Mesendoderm (in vitro differentiated cells): ENCODE results near the gene RXYLT1. TPM values are rescaled to one million over a fixed set of nuclear protein-coding genes. Genes with fewer than 3 reads are reported as not detected.

ENCODE experiments used
- DNase-seq: peaks from one replicate; pipeline ENCODE4 v3.0.0; 2013
- H2AK5ac ChIP-seq: 2 replicates; pipeline ENCODE4 v1.6.1; 2013; ENCODE audit warnings: low read length, inconsistent platforms
- H2BK120ac ChIP-seq: 2 replicates; pipeline ENCODE4 v1.6.1; 2013; ENCODE audit warnings: low read depth, mild to moderate bottlenecking, low read length, moderate library complexity, mixed read lengths
- H2BK15ac ChIP-seq: replicated peaks from 2 replicates; pipeline ENCODE4 v1.6.1; 2013; ENCODE audit warnings: low read depth, mild to moderate bottlenecking, moderate library complexity
- H2BK5ac ChIP-seq: 2 replicates; pipeline ENCODE4 v1.6.1; 2013; ENCODE audit warnings: low read length, inconsistent platforms
- H3K18ac ChIP-seq: 2 replicates; pipeline ENCODE4 v1.6.1; 2013; ENCODE audit warnings: mild to moderate bottlenecking, low read length, mixed read lengths
- H3K23ac ChIP-seq: one replicate; pipeline ENCODE4 v1.6.1; 2013; ENCODE audit warnings: low read length
- H3K27ac ChIP-seq: 2 replicates; pipeline ENCODE4 v1.5.1; 2013; ENCODE audit warnings: low read depth, mild to moderate bottlenecking, inconsistent platforms, low read length, moderate library complexity
- H3K27me3 ChIP-seq: 2 replicates; pipeline ENCODE4 v1.6.1; 2013; ENCODE audit warnings: low read length, control low read depth, mild to moderate bottlenecking, inconsistent platforms; ENCODE audit not compliant: insufficient read depth, poor library complexity
- H3K36me3 ChIP-seq: 2 replicates; pipeline ENCODE4 v1.6.1; 2013; ENCODE audit warnings: low read length, inconsistent platforms; ENCODE audit not compliant: control insufficient read depth, insufficient read depth
- H3K4ac ChIP-seq: one replicate; pipeline ENCODE4 v1.6.1; 2013; ENCODE audit warnings: low read depth, mild to moderate bottlenecking, low read length, moderate library complexity
- H3K4me1 ChIP-seq: 2 replicates; pipeline ENCODE4 v1.6.1; 2013; ENCODE audit warnings: low read depth, low read length, inconsistent platforms; ENCODE audit not compliant: control insufficient read depth
- H3K4me2 ChIP-seq: 2 replicates; pipeline ENCODE4 v1.6.1; 2013; ENCODE audit warnings: low read length
- H3K4me3 ChIP-seq: 2 replicates; pipeline ENCODE4 v1.5.1; 2013; ENCODE audit warnings: mild to moderate bottlenecking, low read length
- H3K56ac ChIP-seq: one replicate; pipeline ENCODE4 v1.6.1; 2013; ENCODE audit warnings: low read length
- H3K79me1 ChIP-seq: 2 replicates; pipeline ENCODE4 v1.6.1; 2013; ENCODE audit warnings: low read length, inconsistent platforms
- H3K79me2 ChIP-seq: 2 replicates; pipeline ENCODE4 v1.6.1; 2013; ENCODE audit warnings: mild to moderate bottlenecking, low read length; ENCODE audit not compliant: control insufficient read depth, insufficient read depth
- H3K9ac ChIP-seq: 2 replicates; pipeline ENCODE4 v1.6.1; 2013; ENCODE audit warnings: low read length, inconsistent platforms
- H4K5ac ChIP-seq: one replicate; pipeline ENCODE4 v1.6.1; 2013; ENCODE audit warnings: low read length
- H4K8ac ChIP-seq: one replicate; pipeline ENCODE4 v1.6.1; 2013; ENCODE audit warnings: low read depth, mild to moderate bottlenecking, control low read depth, low read length, moderate library complexity
- WGBS: extraction: QIAGEN DNeasy Blood & Tissue Kit; methylation state at CpG from one replicate; pipeline ENCODE4 v1.1.7; 2013; ENCODE audit warnings: low lambda C conversion rate, missing lambda C conversion rate; ENCODE audit not compliant: insufficient coverage; ENCODE audit errors: extremely low coverage; 5-methylcytosine and 5-hydroxymethylcytosine counted together
- small RNA-seq: library from polyadenylated mRNA; stranded (forward); fragments of <200 nt; extraction: miRNeasy Mini kit (QIAGEN cat#:217004); gene quantifications from one replicate; pipeline ENCODE3, GENCODE V24; 2013; ENCODE audit not compliant: insufficient read depth

The RXYLT1 gene

DNA sequence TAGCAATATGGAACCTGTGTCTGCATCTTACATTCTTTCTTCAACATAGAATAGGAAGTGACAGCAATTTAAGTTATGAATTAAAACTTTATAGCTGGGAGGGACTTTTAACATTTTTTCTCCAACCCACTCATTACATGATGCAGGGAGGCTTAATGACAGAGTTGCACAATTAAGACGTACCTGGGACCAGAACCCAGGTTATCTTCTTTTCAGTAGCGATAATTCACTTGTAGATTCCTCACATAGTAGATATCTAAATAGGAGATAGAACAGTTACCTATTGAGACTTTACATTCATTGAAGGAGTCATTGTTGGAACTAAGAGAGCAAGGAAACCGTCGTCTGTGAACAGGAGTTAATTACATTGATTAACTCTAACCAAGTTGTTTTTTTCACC, 69.9 kb downstream of the RXYLT1 start:
- Histone ChIP-seq H3K36me3 (no peaks in the 10 kb centered on the region), H2BK15ac (no peak overlapping the region), H3K4me1 (peaks cover 7% of the 10 kb centered on the region), H3K18ac (no peak overlapping the region), H3K79me1 (peaks cover 10% of the 10 kb centered on the region), H4K5ac (no peak overlapping the region), H2AK5ac (no peak overlapping the region), H3K9ac (no peak overlapping the region), H3K27me3 (no peaks in the 10 kb centered on the region), H2BK120ac (no peak overlapping the region), H4K8ac (no peak overlapping the region), H3K4me2 (no peak overlapping the region), H3K56ac (no peak overlapping the region), H3K4me3 (no peak overlapping the region), H3K4ac (no peak overlapping the region), H2BK5ac (no peak overlapping the region), H3K27ac (no peak overlapping the region), H3K23ac (no peak overlapping the region), H3K79me2 (peaks cover 6% of the 10 kb centered on the region)
- WGBS, result no CpG with 5 or more reads among the region's 4 CpGs
- DNase-seq, result no peak

DNA sequence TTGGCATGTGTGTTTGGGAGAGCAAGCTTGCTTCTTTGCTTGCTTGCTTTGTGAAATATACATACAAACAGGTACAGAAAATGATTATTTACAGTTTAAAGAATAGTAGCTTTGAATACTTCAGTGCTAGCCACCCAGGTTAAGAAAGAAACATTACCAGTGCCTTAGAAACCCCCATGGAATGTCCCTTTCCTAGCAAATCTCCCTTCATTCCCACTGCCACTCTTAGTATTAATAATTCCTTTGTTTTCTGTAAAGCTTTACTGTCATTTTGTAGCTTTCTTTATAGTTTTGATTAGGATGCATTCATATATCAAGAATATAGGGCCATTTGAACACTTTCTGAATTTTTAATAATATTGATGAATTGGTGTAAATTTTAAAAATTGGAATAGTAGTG, 74.3 kb downstream of the RXYLT1 start:
- DNase-seq, result no peak
- Histone ChIP-seq H2AK5ac (no peak overlapping the region), H3K79me2 (no peaks in the 10 kb centered on the region), H2BK120ac (no peak overlapping the region), H4K8ac (no peak overlapping the region), H3K4me1 (no peaks in the 10 kb centered on the region), H3K4me2 (no peak overlapping the region), H3K27ac (no peak overlapping the region), H3K36me3 (no peaks in the 10 kb centered on the region), H3K79me1 (no peaks in the 10 kb centered on the region), H3K18ac (no peak overlapping the region), H3K4me3 (no peak overlapping the region), H2BK15ac (no peak overlapping the region), H3K9ac (no peak overlapping the region), H3K23ac (no peak overlapping the region), H3K56ac (no peak overlapping the region), H3K27me3 (no peaks in the 10 kb centered on the region), H2BK5ac (no peak overlapping the region), H3K4ac (no peak overlapping the region), H4K5ac (no peak overlapping the region)

DNA sequence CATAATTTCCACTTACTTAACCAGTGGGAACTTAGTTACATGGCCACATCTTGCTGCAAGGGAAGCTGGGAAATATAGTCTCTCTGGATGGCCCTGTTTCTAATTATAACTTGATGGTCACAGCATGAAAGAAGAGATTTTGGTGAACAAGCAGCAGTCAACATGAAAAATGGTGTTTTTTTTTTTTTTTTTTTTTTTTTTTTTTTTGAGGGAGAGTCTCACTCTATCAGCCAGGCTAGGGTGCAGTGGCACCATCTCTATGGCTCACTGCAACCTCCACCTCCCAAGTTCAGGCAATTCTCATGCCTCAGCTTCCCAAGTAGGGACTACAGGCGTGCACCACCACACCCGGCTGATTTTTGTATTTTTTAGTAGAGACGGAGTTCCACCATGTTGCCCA, 75.6 kb downstream of the RXYLT1 start:
- H4K8ac ChIP-seq, result no peak overlapping the region
- no peak overlapping the region for H4K5ac ChIP-seq
- no peaks in the 10 kb centered on the region for H3K36me3 ChIP-seq
- WGBS, result no CpG with 5 or more reads among the region's 3 CpGs
- H3K18ac ChIP-seq, result no peak overlapping the region
- no peak overlapping the region for H3K4me2 ChIP-seq
- no peak overlapping the region for H2BK120ac ChIP-seq
- H2BK5ac ChIP-seq, result no peak overlapping the region
- no peak overlapping the region for H3K27ac ChIP-seq
- no peaks in the 10 kb centered on the region for H3K27me3 ChIP-seq
- H3K56ac ChIP-seq, result no peak overlapping the region
- no peak overlapping the region for H2BK15ac ChIP-seq
- no peak overlapping the region for H3K9ac ChIP-seq
- no peak for DNase-seq
- H3K4me1 ChIP-seq, result no peaks in the 10 kb centered on the region
- H3K79me2 ChIP-seq, result no peaks in the 10 kb centered on the region
- no peak overlapping the region for H3K4ac ChIP-seq
- no peak overlapping the region for H3K23ac ChIP-seq
- no peak overlapping the region for H3K4me3 ChIP-seq
- no peaks in the 10 kb centered on the region for H3K79me1 ChIP-seq
- no peak overlapping the region for H2AK5ac ChIP-seq

DNA sequence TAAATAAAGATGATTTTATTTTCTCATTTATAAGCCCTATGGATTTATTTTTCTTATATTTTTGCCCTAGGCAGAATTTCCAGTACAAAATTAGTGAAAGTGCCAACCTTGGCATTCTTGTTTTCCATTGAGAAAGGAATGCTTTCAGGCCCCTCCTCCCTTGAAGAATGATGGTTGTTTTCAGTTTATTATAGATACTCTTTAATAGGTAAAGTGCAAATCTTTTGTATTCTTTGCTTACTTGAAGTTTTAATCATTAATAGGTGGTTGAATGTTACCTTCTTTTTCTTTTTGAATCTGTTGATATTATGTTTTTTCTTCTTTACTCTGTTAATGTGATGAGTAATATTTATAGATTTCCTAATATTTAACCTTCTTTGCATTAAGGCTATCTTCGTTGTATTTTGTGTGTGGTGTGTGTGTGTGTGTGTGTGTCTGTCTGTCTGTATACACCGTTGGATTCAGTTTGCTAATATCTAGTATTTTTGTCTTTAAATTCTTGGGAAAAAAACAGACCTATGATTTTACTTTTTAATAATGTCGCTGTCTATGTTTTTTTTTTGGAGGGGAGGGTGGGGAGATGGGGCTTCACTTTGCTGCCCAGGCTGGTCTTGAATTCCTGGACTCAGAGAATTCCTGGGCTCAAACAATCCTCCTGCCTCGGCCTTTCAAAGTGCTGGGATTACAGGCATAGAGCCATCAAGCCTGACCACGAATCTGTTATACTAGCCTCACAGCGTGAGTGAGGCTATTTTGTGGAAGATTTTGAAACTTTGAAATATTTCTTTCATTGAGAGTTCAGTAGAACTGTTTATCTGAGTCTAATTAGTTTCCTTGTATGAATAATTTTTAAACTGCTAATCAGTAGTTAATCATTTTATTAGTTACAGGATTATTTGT, 78.3 kb downstream of the RXYLT1 start:
- WGBS, result no CpG with 5 or more reads among the region's 6 CpGs

More for the DNA sequence above, 78.3 kb downstream of the RXYLT1 start:
- Histone ChIP-seq H2AK5ac (no peak overlapping the region), H2BK15ac (no peak overlapping the region), H3K9ac (no peak overlapping the region), H3K36me3 (no peaks in the 10 kb centered on the region), H3K79me2 (no peaks in the 10 kb centered on the region), H3K4me1 (peaks cover 7% of the 10 kb centered on the region), H3K79me1 (no peaks in the 10 kb centered on the region), H3K4me2 (no peak overlapping the region), H2BK5ac (no peak overlapping the region), H3K18ac (no peak overlapping the region), H3K27ac (no peak overlapping the region), H3K27me3 (no peaks in the 10 kb centered on the region), H4K8ac (no peak overlapping the region), H3K23ac (no peak overlapping the region), H3K56ac (no peak overlapping the region), H4K5ac (no peak overlapping the region), H3K4me3 (no peak overlapping the region), H3K4ac (no peak overlapping the region), H2BK120ac (no peak overlapping the region)
- no peak for DNase-seq

Small RNA genes within 50 kb of the gene (small RNA-seq; reads per million reads assigned to genes)
- gene AC084357.1, result not detected
